Measurements from ENCODE around the gene PTPRZ1. TPM values are rescaled to one million over a fixed set of nuclear protein-coding genes. Genes with fewer than 3 reads are reported as not detected.

The PTPRZ1 gene
- total RNA-seq, 1 experiment from 2014 or later, result 74.2 TPM

- Histone ChIP-seq H3K23ac (ENCODE audit: insufficient read length, low read depth, low read length) (no peak overlapping the region), H3K27me3 (ENCODE audit: insufficient read depth, low read length) (no peaks in the 10 kb centered on the region), H2AK5ac (ENCODE audit: insufficient read length, low read length) (no peak overlapping the region), H3T11ph (ENCODE audit: low read length) (no peak overlapping the region), H3K79me2 (ENCODE audit: insufficient read depth, low read length) (no peaks in the 10 kb centered on the region; the same call in 1 of the 2 replicates), H3K79me1 (ENCODE audit: insufficient read depth, low read depth, low read length, poor library complexity, severe bottlenecking) (no peaks in the 10 kb centered on the region), H2BK20ac (ENCODE audit: low read depth, low read length, poor library complexity, severe bottlenecking) (no peak overlapping the region), H4K20me1 (ENCODE audit: control insufficient read depth, insufficient read depth, insufficient read length) (no peaks in the 10 kb centered on the region), H2BK120ac (ENCODE audit: low read depth, low read length, poor library complexity, severe bottlenecking) (no peak overlapping the region), H2BK12ac (ENCODE audit: insufficient read length, low read depth, low read length) (no peak overlapping the region), H4K91ac (ENCODE audit: insufficient read length, low read depth, low read length) (no peak overlapping the region), H3K4me1 (ENCODE audit: insufficient read depth, low read length) (peaks cover 18% of the 10 kb centered on the region; the same call in 1 of the 2 replicates), H3K9ac (ENCODE audit: extremely low read depth, insufficient read length, low read length) (peak overlapping the region; percentile 41), H3K4ac (ENCODE audit: low read depth, low read length) (no peak overlapping the region), H3K9me3 (ENCODE audit: control insufficient read depth, low read depth, low read length) (no peaks in the 10 kb centered on the region), H2BK15ac (ENCODE audit: low read depth, low read length) (no peak overlapping the region), H4K5ac (ENCODE audit: insufficient read length, low read depth, low read length) (no peak overlapping the region), H3K18ac (ENCODE audit: insufficient read length, low read depth, low read length) (no peak overlapping the region), H3K27ac (ENCODE audit: insufficient read length, low read depth, low read length) (peak overlapping the region; percentile 94), H3K23me2 (ENCODE audit: insufficient read length, low read depth, low read length, poor library complexity, severe bottlenecking) (no peaks in the 10 kb centered on the region), H3K14ac (ENCODE audit: insufficient read depth, low read length) (no peak overlapping the region), H4K8ac (replicated peaks; ENCODE audit: insufficient read length, low read depth, low read length) (no peak overlapping the region), H2AFZ (ENCODE audit: low read length) (no peak overlapping the region), H3K56ac (ENCODE audit: insufficient read length, low read depth, low read length) (no peak overlapping the region), H3K4me2 (ENCODE audit: insufficient read depth, insufficient read length, low read length) (peak overlapping the region; percentile 12), H2BK5ac (ENCODE audit: insufficient read length, low read length) (peak overlapping the region; percentile 24)
- Mint-ChIP-seq H3K27ac (peak overlapping the region; percentile 71 to 99 (median 98)), H3K27me3 (ENCODE audit: low read depth) (no peaks in the 10 kb centered on the region), H3K4me3 (peak overlapping the region in 1 of 2 experiments; percentile 67; a peak in 2 of 5 replicates), H3K4me1 (peaks cover 75 to 82% of the 10 kb centered on the region in 2 experiments), H3K9me3 (no peaks in the 10 kb centered on the region), H3K36me3 (ENCODE audit: insufficient read depth in 1 of 3, low read depth in 3 of 3) (peaks cover 9 to 20% (median 10%) of the 10 kb centered on the region in 3 experiments)
- TF ChIP-seq CTCF (conservative IDR thresholded peaks at IDR 0.05), result no peak
- no CpG with 5 or more reads among the region's 4 CpGs for WGBS (ENCODE audit: extremely low coverage, insufficient read length, low lambda C conversion rate)
- peak; percentile 75 for DNase-seq
These were observed 65.6 kb downstream of the PTPRZ1 start for GRCh38 chr7:121938429-121938996.
